ENCODE measurements around the gene HNRNPUL1. TPM values are rescaled to one million over a fixed set of nuclear protein-coding genes. Genes with fewer than 3 reads are reported as not detected.

HNRNPUL1 gene
- total RNA-seq, 4 donors from 2014 or later: 148 to 207 (median 179) TPM

GRCh38 chr19:41323430-41324125, 59.4 kb downstream of the HNRNPUL1 start:
- H3K27ac ChIP-seq (replicated peaks in 1 of 4): peak overlapping the region; percentile 78 to 86 (median 84)
- DNase-seq (ENCODE audit: extremely low spot score): no peak
- TF ChIP-seq CTCF (IDR thresholded peaks at IDR 0.05) (no peak), POLR2AphosphoS5 (IDR thresholded peaks at IDR 0.05) (peak; percentile 44 to 62)
- WGBS: 34% methylated on average over 10 of the region's 16 CpGs
- H3K36me3 ChIP-seq: peaks cover 15 to 48% (median 45%) of the 10 kb centered on the region in 4 donors
- H3K27me3 ChIP-seq: no peaks in the 10 kb centered on the region
- no peak overlapping the region for H3K4me3 ChIP-seq
- H3K4me1 ChIP-seq: peaks cover 72 to 77% (median 74%) of the 10 kb centered on the region in 4 donors
- intact Hi-C loops (cut with DNase I): no loop called here
- no peaks in the 10 kb centered on the region for H3K9me3 ChIP-seq

- peaks cover 72 to 83% (median 78%) of the 10 kb centered on the region in 4 donors for H3K4me1 ChIP-seq
- WGBS: 68% methylated on average over 7 of the region's 7 CpGs
- intact Hi-C loops (cut with DNase I): no loop called here
Measured at GRCh38 chr19:41324231-41324702, 60.1 kb downstream of the HNRNPUL1 start.

GRCh38 chr19:41324921-41325639, 60.9 kb downstream of the HNRNPUL1 start:
- peaks cover 72 to 85% (median 80%) of the 10 kb centered on the region in 4 donors for H3K4me1 ChIP-seq
- H3K27me3 ChIP-seq: no peaks in the 10 kb centered on the region
- no peaks in the 10 kb centered on the region for H3K9me3 ChIP-seq
- 2% methylated on average over 12 of the region's 23 CpGs for WGBS
- DNase-seq (ENCODE audit: extremely low spot score): no peak
- TF ChIP-seq POLR2AphosphoS5 (IDR thresholded peaks at IDR 0.05) (peak; percentile 42 to 56), EP300 (IDR thresholded peaks at IDR 0.05) (no peak)
- intact Hi-C loops (cut with DNase I): no loop called here
- peak overlapping the region; percentile 78 to 86 (median 84) for H3K27ac ChIP-seq (replicated peaks in 1 of 4)
- H3K4me3 ChIP-seq: peak overlapping the region; percentile 40 to 52 (median 46)
- peaks cover 7 to 48% (median 39%) of the 10 kb centered on the region in 4 donors for H3K36me3 ChIP-seq

More at GRCh38 chr19:41324231-41324702, 60.1 kb downstream of the HNRNPUL1 start:
- Histone ChIP-seq H3K27ac (replicated peaks in 1 of 4) (peak overlapping the region; percentile 78 to 86 (median 84)), H3K4me3 (no peak overlapping the region), H3K9me3 (no peaks in the 10 kb centered on the region), H3K36me3 (peaks cover 13 to 48% (median 43%) of the 10 kb centered on the region in 4 donors), H3K27me3 (no peaks in the 10 kb centered on the region)
- no peak for DNase-seq (ENCODE audit: extremely low spot score)
- TF ChIP-seq POLR2AphosphoS5 (IDR thresholded peaks at IDR 0.05) (no peak), CTCF (IDR thresholded peaks at IDR 0.05) (no peak), POLR2A (IDR thresholded peaks at IDR 0.05; ENCODE audit: low read depth) (no peak), EP300 (IDR thresholded peaks at IDR 0.05) (no peak)

- peak overlapping the region; percentile 40 to 52 (median 46) for H3K4me3 ChIP-seq
- peaks cover 7 to 48% (median 38%) of the 10 kb centered on the region in 4 donors for H3K36me3 ChIP-seq
- no peaks in the 10 kb centered on the region for H3K9me3 ChIP-seq
- no peaks in the 10 kb centered on the region for H3K27me3 ChIP-seq
- no peak for DNase-seq (ENCODE audit: extremely low spot score)
- peak overlapping the region; percentile 78 to 86 (median 84) for H3K27ac ChIP-seq (replicated peaks in 1 of 4)
- intact Hi-C loops (cut with DNase I): no loop called here
- WGBS: 12% methylated on average over 9 of the region's 10 CpGs
- H3K4me1 ChIP-seq: peaks cover 72 to 85% (median 80%) of the 10 kb centered on the region in 4 donors
- no peak for TF ChIP-seq POLR2AphosphoS5 (IDR thresholded peaks at IDR 0.05)
- TF ChIP-seq CTCF (IDR thresholded peaks at IDR 0.05): no peak
- no peak for TF ChIP-seq EP300 (IDR thresholded peaks at IDR 0.05)
- no peak for TF ChIP-seq POLR2A (IDR thresholded peaks at IDR 0.05; ENCODE audit: low read depth)
Measured at GRCh38 chr19:41325640-41325946, 61.4 kb downstream of the HNRNPUL1 start.
